CD8-positive, alpha-beta memory T cell (primary cell): ENCODE data around the gene MGST3. TPM values are rescaled to one million over a fixed set of nuclear protein-coding genes. Genes with fewer than 3 reads are reported as not detected.

ENCODE experiments used
- polyA plus RNA-seq: library from polyadenylated mRNA; unstranded; fragments of 300-500 nt; fragmentation: Illumina TruSeq; gene quantifications from one replicate; pipeline ENCODE4 v1.2.3, GENCODE V29; 2021
- total RNA-seq, 2 experiments: library from RNA; stranded (reverse); gene quantifications; one replicate each; pipeline ENCODE4 v1.2.3, GENCODE V29; 2021

The MGST3 gene
- total and polyA plus RNA-seq, 3 experiments from 2014 or later = 55.6 to 143 (median 57.8) TPM

Other genes with a start within 250 kb of the MGST3 start
- not detected for gene RXRG, start 186.1 kb upstream of the MGST3 start, total RNA-seq
- not detected for gene RXRG, start 186.1 kb upstream of the MGST3 start, polyA plus RNA-seq
- gene LRRC52, start 87.2 kb upstream of the MGST3 start, total RNA-seq = not detected
- gene LRRC52, start 87.2 kb upstream of the MGST3 start, polyA plus RNA-seq = not detected
- 10 to 100 TPM; 42.9 to 44.4 TPM for gene ALDH9A1, start 67.3 kb downstream of the MGST3 start, total RNA-seq
- 101 TPM for gene ALDH9A1, start 67.3 kb downstream of the MGST3 start, polyA plus RNA-seq
- gene TMCO1, start 137.6 kb downstream of the MGST3 start, total RNA-seq = 100 to 1,000 TPM; 102 to 112 TPM
- 148 TPM for gene TMCO1, start 137.6 kb downstream of the MGST3 start, polyA plus RNA-seq
- 100 to 1,000 TPM in 1 of 2 experiments, 10 to 100 TPM in 1; 97.4 to 100 TPM for gene UCK2, start 196.4 kb downstream of the MGST3 start, total RNA-seq
- gene UCK2, start 196.4 kb downstream of the MGST3 start, polyA plus RNA-seq = 10.7 TPM